ENCODE data around the gene PSMA5.

The PSMA5 gene

GRCh38 chr1:109468061-109468460, 41.8 kb upstream of the PSMA5 start:
- no peak for TF ChIP-seq CTCF (IDR thresholded peaks at IDR 0.05; ENCODE audit: low read depth, low read length, missing control alignments)
- DNase-seq (ENCODE audit: low read depth): no peak
- H3K4me3 ChIP-seq (ENCODE audit: low read depth, low read length): no peak overlapping the region

- DNase-seq (ENCODE audit: low read depth): no peak
- no peak for TF ChIP-seq CTCF (IDR thresholded peaks at IDR 0.05; ENCODE audit: low read depth, low read length, missing control alignments)
- no peak overlapping the region for H3K4me3 ChIP-seq (ENCODE audit: low read depth, low read length)
Measured at GRCh38 chr1:109467301-109467777, 41.1 kb upstream of the PSMA5 start.

- DNase-seq (ENCODE audit: low read depth): no peak
- TF ChIP-seq CTCF (IDR thresholded peaks at IDR 0.05; ENCODE audit: low read depth, low read length, missing control alignments): no peak
- no peak within 1 kb of the TSS for H3K4me3 ChIP-seq (ENCODE audit: low read depth, low read length)
Measured at GRCh38 chr1:109466452-109467300, 40.4 kb upstream of the PSMA5 start, which contains the start of gene SYPL2. Gene SYPL2 (plus strand): TSS chr1:109466546. CDS start chr1:109466844, 298 bp downstream.

GRCh38 chr1:109466125-109466451, 39.8 kb upstream of the PSMA5 start:
- no peak overlapping the region for H3K4me3 ChIP-seq (ENCODE audit: low read depth, low read length)
- DNase-seq (ENCODE audit: low read depth): no peak
- TF ChIP-seq CTCF (IDR thresholded peaks at IDR 0.05; ENCODE audit: low read depth, low read length, missing control alignments): no peak

DNA sequence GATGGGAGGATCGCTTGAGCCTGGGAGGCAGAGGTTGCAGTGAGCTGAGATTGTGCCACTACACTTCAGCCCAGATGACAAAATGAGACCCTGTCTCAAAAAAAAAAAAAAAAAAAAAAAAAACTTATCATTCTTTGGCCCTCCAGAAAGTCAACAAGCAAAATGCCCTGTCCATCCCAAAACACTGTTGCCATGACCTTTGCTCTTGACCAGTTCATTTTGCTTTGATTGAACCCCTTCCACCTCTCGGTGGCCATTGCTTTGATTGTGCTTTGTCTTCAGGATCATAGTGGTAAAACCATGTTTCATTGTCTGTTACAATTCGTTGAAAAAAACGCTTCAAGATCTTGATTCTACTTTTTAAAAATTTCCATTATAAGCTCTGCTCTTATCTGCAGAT, 31.6 kb upstream of the PSMA5 start:
- no peak for DNase-seq (ENCODE audit: low read depth)
- TF ChIP-seq CTCF (IDR thresholded peaks at IDR 0.05; ENCODE audit: low read depth, low read length, missing control alignments): no peak

DNA sequence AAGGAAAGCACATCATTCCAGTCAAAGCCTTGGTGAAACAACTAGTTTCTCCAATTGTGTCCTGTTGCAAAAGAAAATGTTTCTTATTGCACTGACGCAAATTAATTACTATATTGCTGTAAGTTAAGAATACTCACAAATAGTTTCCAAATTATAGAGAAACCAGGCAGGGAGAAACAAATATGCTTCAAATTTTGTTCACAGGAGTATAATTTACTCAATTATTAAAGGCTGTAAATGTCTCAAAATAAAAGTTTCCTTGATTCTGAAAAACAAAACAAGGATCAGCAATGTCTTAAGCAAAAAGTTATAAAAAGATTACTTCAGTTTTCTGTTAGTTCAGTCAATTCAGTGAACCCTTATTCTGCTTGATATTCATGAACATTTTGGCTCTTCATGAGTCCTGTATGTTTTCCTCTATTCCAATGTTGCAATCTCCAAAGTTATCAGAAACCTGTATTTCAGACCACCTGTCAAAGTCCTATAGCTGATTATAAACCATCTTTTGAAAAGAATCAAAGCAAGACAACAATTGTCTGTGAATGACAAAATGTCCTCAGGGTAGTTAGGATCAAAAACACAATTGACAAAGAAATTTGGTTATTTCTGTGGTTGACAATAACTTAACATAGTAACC, 28.4 kb upstream of the PSMA5 start:
- no peak for TF ChIP-seq CTCF (IDR thresholded peaks at IDR 0.05; ENCODE audit: low read depth, low read length, missing control alignments)
- no peak overlapping the region for H3K4me3 ChIP-seq (ENCODE audit: low read depth, low read length)
- DNase-seq (ENCODE audit: low read depth): no peak

More for the DNA sequence above, 31.6 kb upstream of the PSMA5 start:
- H3K4me3 ChIP-seq (ENCODE audit: low read depth, low read length): no peak overlapping the region
